Measurements from ENCODE around the gene DPY30.

Gene DPY30

DNA sequence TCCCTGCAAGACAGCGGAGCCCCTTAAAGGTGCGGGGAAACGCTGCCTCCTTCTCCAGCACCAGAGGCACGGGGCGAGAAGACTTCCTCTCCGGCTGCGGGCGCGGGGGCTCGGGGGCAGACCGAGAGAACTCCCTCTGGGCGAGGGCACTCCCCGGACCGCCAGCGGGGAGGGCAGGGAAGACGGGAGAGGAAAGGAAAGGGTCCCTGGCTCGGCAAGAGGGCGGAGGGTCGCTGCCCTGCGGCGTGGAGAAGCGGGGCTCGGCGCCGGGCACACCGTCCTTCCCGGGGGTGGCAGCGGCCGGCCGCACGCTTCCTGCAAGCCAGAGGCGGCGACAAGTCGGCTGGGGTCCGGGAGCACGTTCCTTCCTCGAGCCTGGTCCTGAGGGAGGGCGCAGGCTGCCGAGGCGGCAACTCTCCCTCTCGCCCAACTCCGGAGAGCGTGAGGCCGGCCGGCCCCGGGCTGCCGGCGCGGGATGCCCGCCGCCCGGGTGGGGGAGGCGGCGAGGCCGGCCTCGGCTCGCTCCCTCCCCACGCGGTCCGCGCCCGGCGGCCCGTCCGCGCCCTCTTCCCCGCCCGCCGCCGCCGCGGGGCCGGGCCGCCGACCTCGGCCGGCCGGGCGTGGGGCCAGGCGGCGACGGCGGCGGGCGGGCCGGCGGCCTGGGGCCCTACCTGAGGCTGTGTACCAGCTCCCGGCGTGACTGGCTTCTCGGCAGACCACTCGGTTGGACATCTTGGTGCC lies 29.9 kb downstream of the DPY30 start:
- DNase-seq, result peak; percentile 22

DNA sequence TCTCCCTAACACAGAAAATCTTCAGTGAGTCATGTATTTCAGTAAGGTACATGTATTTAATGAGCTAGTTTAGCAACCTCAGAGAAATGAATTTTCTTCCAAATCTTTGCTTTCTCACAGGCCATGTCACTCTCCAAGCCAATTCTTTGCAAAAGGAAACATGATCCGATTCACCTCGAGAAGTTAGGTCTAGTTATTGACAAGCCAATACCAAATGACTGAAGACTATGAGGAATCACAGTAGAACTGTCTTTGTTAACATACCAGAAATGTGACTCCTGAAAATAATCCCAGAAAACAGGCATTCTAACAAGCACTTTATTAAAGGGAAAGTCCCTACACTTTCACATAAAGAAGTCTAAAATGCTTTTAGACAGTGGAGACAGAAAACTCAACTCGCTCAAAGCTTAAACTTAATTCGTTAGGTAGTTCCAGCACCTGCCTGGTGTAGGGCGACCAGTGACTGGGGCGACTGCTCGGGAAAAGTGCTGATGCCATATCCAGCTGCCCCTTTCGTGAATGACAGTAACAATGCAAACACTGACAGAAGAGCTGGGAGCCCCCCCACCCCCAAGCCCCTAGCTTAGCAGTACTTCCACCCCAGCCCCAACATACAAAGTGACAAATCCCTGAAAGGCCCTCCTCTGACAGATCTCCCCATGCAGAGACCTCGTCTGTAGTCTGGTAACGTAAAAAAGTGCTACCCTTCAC lies 30.6 kb downstream of the DPY30 start:
- no peak for DNase-seq

DNA sequence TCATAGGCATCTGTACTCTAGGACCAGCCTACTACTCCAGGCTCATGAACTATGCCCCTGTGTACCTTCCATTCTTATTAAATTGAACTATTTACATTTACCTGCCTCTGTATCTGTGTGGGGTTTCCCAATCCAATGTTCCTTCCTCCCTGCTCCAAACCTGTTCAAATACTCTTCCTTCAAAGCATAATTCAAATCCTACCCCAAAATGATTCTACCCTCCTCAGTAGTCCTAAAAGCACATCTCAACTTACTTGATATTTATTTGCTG lies 32.5 kb downstream of the DPY30 start:
- DNase-seq, result no peak

DNA sequence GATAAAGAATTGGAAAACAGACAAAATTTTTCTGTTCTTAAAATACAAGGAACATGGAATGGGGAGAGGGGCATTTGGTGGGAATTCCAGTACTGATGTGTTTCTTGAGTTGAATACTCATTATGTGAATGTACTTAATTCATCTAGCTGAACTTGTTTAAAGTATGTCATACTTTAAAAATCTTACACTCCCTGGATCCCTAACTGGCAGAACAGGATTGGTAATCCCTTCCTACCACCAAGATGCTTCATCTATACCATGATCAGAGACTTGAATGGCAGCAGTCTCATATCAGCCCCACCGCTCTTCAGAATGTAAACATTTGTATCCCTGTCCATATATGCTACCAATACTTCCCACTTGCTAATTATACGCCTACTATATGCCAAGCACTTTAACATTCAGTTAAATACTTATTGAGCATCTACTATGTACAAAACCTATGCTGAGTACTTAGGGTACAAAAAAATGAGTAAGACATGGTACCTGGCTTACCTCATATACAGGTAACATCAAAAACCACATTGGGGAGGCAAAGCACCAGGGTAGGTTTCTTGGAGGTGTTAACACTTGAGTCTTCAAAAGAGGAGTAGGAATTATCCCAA lies 34.1 kb downstream of the DPY30 start:
- DNase-seq, result no peak

DNA sequence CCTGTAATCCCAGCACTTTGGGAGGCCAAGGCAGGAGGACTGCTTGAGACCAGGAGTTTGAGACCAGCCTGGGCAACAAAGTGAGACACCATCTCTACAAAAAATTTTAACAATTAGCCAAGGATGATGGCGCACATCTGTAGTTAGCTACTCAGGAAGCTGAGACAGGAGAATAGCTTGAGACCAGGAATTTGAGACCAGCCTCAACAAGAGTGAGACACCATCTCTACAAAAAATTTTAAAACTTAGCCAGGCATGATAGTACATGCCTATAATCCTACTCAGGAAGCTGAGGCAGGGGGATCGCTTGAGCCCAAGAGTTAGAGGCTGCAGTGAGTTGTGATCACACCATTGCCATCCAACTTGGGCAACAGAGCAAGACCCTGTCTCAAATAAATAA lies 35.8 kb downstream of the DPY30 start:
- DNase-seq, result no peak

DNA sequence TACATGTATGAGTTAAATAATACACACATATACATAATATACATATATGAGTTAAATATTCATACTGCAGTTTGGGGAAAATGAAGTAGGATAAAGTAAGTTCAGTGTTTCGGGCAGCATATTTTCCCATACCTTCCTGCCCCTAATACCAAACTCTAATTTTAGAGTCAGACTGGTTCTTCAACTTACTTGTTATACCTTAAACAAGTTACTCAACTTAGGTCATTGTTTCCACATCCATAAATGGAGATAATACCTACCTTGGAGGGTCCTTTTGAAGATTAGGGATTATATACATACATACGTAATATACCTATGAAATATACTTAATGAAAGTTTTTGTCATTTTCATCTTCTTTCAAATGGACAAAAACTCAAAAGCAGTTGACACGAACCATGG lies 37.2 kb downstream of the DPY30 start:
- DNase-seq, result no peak

DNA sequence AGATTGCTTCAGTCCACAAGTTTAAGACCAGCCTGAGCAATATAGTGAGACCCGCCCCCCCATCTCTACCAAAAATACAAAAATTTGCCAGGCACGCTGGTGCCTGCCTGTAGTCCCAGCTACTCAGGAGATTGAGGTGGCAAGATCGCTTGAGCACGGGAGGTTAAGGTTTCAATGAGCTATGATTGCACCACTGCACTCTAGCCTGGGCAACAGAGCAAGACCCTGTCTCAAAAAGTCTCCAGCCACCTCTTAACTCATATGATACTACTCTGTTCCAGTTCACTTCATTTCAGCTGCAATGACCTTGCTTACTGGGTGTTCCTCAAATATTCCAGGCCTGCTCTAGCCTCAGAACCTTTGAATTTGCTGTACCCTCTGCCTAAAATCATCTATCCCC lies 40.2 kb downstream of the DPY30 start:
- no peak for DNase-seq

DNA sequence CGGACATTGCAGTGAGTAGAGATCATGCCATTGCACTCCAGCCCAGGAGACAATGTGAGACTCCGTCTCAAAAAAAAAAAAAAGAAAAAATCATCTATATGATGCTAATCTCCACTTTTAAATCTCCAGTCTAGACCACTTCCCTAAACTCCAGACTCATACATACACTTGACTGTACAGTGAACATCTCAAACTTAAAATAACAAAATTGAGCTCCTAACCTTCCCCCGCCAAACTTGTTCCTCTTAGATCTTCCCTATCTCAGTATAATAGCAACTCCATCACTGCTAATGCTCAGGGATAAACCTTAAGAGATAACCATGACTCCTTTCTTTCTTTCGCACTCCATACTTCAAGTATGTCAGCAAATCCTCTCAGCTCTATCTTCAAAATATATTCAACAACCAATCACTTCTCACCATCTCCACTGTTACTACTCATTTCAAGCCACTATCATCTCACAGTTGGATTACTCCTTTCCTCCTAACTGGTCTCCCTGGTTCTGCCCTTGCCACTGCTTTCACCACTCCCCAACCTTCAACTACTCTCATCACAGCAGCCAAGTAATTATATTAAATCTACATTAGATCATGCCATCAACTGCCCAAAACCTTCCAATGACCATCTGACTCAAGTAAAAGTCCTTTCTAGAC lies 40.7 kb downstream of the DPY30 start:
- DNase-seq, result peak; percentile 10

DNA sequence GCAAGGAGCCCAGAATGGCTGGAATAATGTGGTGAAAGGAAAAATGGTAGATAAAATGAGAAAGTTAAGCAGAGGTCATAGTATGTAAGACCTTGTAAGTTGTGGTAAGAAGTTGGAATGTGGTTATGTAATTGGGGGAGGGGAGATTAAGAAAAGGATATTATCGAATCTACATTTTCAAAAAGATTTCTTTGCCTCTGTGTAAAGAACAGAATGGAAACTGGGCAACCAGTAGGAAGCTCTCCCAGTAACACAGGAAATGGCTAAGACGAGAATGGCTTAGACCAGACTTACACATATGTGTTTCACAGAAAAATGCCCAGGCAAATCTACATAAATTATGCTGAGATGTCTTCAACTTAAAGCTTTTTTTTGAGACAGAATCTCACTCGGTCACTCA lies 42.0 kb downstream of the DPY30 start:
- no peak for DNase-seq

DNA sequence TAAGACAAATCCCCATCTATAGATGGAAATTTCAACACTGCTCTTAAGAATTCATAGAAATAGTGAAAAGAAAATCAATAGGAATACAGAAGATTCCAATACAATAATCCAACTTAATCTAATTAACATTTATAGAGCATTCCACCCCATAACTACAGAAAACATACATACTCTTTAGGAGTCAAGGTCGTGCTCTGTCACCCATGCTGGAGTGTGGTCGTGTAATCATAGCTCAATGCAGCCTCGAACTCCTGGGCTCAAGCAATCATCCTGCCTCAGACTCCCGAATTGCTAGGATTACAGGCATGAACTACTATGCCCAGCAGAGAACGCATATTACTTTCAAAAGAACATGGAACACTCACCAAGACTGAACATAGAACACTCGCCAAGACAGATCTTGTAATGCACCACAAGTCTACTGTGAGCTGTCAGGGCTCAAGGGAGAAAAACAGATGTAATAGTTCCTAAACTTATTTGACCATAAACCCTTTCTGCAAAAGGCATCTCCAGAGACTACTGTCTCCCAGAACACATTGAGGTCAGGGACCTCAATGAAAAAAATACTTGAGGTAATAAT lies 42.9 kb downstream of the DPY30 start:
- DNase-seq, result no peak

DNA sequence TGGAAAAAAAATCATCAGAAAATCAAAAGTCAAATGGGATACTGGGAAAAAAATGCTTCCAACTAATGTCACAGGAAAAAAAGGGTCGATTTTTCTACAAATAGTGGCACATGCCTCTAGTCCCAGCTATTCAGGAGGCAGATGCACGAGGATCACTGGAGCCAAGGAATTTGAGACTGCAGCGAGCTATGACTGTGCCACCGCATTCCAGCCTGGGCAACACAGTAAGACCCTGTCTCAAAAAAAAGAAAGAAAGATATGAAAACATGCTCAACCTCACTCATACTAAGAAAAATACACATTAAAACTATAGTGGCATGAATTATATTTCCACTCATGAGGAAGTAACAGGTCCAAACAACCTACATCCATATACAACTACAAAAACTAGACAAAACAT lies 46.7 kb downstream of the DPY30 start:
- no peak for DNase-seq

DNA sequence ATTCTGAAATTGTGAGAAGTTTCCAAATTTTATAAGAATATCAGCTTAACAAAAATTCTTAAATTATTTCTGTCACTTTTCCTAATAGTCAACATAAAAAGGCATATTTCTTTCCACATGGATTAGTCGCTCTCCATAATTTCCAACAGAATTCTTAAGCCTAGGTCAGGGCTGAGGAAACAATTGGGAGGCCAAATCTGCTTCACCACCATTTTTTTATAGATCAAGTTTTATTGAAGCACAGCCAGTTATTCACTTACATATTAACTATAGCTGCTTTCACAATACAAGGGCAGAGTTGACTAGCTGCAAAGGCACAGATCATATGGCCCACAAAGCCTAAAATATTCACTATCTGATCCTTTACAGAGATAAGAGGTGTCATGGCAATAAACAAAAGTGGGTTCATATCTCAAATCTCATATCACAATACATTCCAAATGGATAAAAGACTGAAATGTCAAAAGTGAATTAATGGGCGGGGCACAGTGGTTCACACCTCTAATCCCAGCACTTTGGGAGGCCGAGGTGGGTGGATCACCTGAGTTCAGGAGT lies 47.5 kb downstream of the DPY30 start:
- no peak for DNase-seq

DNA sequence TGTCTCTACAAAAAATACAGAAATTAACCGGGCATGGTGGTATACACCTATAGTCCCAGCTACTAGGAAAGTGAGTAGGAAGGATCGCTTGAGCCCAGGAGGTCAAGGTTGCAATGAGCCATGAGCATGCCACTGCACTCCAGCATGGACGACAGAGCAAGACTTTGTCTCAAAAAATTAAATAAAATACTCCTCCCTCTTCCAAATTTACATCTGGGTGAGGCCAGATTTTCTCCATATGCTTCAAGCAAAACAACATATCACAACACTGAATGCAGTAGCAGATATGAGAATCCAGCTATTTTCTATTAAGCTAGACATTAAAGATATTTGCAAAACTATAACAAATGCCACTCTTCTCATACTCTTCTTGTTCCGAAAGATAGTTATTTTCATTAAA lies 49.7 kb downstream of the DPY30 start:
- DNase-seq, result no peak

DNA sequence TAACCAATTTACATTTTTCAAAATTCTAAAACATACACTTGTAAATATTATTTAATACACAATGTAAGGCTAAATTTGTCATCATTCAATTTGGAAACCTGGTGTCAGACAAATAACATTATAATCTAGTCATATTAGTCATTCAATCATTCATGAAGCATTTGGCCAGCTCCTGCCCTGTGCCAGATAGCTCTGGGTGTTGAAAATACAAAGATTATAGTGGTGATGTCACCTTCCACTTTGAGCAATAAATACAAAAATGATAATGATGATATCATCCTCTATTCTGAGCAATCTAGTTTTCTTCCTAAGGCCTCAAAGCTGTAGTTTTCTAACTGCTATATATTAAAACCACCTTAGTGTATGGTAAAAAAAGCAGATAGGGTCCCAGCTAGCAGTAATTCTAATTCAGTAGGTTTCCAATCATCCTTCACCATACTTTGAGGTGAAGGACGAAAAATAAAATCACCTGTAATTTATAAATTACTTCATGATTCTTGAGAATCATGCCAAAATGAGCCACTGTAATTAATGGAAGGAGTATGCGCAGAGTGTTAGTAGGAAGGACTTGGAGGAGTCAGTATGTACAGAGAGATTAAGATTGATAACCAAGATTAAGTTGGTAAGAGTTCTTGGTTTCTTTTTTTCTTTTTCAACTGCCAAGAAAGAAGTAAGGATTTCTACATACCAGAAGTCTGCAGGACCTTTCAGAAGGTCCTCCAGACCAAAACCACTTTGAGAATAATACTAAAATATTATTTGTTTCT lies 52.0 kb downstream of the DPY30 start:
- no peak for DNase-seq

DNA sequence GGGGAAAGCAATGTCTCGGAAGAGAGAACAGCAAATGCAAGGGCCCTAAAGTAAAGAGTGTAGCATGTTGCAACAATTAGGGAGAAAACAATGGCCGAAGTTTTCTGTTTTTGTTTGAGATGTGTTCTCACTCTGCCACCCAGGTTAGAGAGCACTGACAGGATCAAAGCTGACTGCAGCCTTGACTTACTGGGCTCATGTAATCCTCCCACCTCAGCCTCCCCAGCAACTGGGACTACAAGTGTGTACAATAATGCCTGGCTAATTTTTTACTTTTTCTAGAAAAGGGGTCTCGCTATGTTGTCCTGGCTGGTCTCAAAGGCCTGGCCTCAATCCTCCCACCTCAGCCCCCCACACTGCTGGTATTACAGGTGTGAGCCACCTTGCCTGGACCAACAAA lies 52.7 kb downstream of the DPY30 start:
- no peak for DNase-seq

DNA sequence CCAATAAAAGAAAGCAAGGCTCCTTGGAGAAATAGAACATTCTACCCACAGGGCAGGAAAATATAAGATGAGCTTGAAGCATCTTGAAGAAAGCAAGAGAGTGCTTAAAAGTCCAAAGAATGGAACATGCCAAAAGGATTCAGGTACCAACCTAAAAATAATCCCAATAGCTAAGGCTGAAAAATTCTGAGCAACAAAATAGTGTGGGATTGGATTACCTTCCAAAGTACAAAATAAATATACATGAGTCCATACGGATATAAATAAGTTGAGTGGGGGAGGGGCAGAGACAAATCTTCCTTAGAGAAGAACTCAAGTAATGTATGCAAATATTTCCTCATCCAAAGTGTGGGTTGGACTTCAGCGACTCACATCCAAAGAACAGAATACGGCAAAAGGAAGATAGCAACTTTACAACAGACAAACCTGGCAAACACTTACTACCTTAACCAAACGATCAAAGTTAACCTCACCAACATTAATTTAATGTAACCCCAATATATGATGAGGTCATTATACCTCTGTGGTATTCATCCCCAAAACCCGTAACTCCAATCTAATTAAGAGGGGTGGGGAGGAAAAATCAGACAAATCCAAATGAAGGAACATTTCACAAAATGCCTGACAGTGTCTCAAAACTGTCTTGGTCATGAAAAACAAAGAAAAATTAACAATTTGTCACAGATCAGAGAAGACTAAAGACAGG lies 55.7 kb downstream of the DPY30 start:
- DNase-seq, result no peak

DNA sequence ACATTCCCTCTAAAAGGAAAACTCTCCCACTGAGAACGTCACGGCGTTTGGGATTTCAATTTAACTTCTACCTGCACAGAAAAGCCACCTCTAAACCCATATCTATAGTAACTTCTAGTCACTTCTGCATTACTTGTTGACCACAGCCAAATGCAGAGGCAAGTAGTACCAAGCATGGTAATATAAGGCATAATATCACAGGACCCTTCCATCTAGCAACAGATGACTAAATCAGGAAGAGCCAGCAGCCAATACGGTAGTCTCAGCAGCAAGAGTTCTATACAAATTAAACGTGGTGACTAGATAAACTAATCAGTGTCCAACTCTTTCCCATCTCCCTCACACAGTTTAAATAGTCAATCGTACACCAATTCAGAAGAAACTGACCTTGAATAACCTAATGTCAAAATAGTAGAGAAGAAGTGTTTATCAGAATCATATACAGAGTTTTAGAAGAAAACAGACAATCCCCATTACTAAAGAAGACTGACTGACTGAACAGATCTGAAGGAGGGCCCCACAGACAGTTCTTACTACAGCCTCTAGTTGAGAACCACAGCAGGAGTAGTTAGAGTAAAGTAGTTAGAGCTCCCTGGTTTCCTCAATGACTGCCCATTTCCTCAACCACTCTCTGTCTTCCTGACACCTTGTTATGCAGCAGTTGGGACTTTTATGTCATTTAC lies 58.8 kb downstream of the DPY30 start:
- peak; percentile 12 for DNase-seq

DNA sequence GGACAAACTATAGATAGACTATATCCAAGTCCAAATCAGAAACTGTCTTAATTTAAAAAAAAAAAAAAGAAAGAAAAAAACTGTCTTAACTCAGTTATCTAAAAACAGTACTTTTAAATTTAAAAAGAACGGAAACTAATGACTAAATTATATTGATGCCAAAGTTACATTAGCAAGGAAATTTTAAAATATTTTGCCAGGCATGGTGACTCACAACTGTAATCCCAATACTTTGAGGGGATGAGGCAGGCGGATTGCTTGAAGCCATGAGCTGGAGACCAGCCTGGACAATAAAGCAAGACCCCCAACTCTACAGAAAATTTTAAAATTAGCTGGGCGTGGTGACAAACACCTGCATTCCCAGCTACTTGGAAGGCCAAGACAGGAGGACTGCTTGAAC lies 59.6 kb downstream of the DPY30 start:
- no peak for DNase-seq

DNA sequence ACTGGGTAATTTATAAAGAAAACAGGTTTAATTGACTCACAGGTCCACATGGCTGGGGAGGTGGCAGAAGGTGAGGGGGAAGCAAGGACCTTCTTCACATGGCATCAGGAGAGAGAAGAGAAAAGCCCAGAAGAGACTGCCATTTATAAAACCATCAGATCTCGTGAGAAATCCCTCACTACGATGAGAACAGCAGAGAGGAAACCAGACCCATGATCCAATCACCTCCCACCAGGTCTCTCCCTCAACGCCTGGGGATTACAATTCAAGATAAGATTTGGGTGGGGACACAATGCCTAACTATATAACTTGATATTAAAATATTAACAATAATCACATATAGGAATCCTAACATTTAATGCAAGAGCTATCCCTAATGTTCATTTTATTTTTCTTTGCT lies 60.6 kb downstream of the DPY30 start:
- DNase-seq, result no peak

DNA sequence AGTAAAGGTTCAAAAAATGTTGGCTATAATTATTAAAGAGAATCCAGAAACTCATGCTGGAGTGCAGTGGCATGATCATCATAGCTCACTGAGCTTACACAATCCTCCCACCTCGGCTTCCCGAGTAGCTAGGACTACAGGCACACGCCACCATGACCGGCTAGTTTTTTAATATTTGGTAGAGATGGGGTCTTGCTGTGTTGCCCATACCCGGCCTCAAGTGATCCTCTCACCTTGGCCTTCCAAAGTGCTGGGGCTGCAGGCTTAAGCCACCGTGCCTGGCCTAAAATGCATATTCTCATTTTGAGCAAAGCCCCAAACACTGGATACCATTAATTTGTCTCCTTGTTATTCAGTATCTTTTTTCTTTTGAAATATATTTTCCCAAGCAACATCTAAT lies 61.2 kb downstream of the DPY30 start:
- no peak for DNase-seq

Data from GDM1 (cell line).